BJ (cell line): ENCODE data around the gene WFIKKN1. TPM values are rescaled to one million over a fixed set of nuclear protein-coding genes. Genes with fewer than 3 reads are reported as not detected.

Experiments
- CTCF ChIA-PET: fragments of 350-600 bp; formaldehyde crosslinking; extraction: SDS; loops from one replicate; lab custom pipeline; 2021; ENCODE audit warnings: antibody characterized with exemption, inconsistent platforms; lab: Yijun Ruan, JAX
- POLR2A ChIA-PET: fragments of 300-600 bp; sonication (Branson Sonifier 250); formaldehyde crosslinking; extraction: SDS; loops from one replicate; lab custom pipeline; 2021; ENCODE audit warnings: antibody characterized with exemption; lab: Charles Lee
- DNase-seq: peaks from one replicate; pipeline ENCODE4 v3.0.0-alpha.2; 2011; ENCODE audit warnings: low read depth
- H3K27me3 ChIP-seq: 2 replicates; pipeline ENCODE4 v1.6.0; 2011; ENCODE audit warnings: low read length; ENCODE audit not compliant: control insufficient read depth, insufficient read depth
- H3K36me3 ChIP-seq: 2 replicates; pipeline ENCODE4 v1.5.1; 2011; ENCODE audit warnings: low read length; ENCODE audit not compliant: control insufficient read depth, insufficient read depth
- H3K4me3 ChIP-seq: 2 replicates; pipeline ENCODE4 v1.5.1; 2011; ENCODE audit warnings: low read depth, mild to moderate bottlenecking, control low read depth, low read length
- CTCF ChIP-seq: IDR thresholded peaks from 2 replicates; pipeline ENCODE4 v1.5.1; 2011; ENCODE audit warnings: low read depth, mild to moderate bottlenecking, control low read depth, inconsistent platforms, low read length, moderate library complexity; ENCODE audit not compliant: insufficient read depth
- polyA plus RNA-seq: library from polyadenylated mRNA; depleted of rRNA; stranded (reverse); fragments of >200 nt; gene quantifications from 2 replicates; pipeline ENCODE4 v1.2.3, GENCODE V29; 2011; rRNA removed

Gene WFIKKN1
- polyA plus RNA-seq, 1 experiment: not detected

GRCh38 chr16:681746-682427 is 51.1 kb downstream of the WFIKKN1 start:
- Histone ChIP-seq H3K4me3 (no peak overlapping the region), H3K27me3 (no peaks in the 10 kb centered on the region), H3K36me3 (peaks cover 23% of the 10 kb centered on the region)
- no peak for TF ChIP-seq CTCF
- ChIA-PET CTCF (interaction anchor here (1.4 to 4.5 kb wide), 2 partner anchors 14 to 38 kb away, joined by 4 to 20 read pairs; partner anchors contain the start of gene RHOT2), POLR2A (no interaction called here)
- DNase-seq: no peak

DNA sequence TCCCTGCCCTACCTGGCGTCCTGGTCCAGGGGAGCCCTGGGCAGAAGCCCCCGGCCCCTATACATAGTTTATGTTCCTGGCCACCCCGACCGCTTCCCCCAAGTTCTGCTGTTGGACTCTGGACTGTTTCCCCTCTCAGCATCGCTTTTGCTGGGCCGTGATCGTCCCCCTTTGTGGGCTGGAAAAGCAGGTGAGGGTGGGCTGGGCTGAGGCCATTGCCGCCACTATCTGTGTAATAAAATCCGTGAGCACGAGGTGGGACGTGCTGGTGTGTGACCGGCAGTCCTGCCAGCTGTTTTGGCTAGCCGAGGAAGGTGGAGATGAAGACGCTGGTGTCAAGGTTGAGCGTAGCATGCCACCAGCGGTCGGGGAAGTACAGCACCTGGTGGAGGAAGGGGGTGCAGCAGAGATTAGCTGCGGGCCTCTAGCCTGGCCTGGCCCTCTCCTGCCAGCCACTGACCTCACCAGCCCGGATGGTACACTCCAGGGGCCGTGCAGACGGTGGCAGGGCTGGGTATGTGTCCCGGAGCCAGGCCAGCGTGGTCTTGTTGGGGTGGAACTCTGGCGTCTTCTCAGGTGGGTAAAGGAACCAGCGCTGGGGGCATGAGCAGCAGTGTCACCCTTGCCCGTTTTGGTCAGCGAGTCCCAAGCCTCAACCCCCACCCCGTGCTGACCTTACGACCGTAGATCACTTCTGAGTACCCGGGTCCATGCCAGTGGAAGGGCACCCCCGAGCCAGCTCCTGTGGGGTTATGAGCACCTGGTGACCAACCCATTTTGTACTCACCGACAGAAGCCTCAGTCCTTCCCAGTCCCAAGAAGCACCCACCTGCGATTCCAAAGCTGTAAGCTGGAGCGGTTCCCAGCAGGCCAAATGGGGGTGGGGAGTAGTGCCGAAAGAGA is 52.0 kb downstream of the WFIKKN1 start:
- Histone ChIP-seq H3K4me3 (no peak overlapping the region; the same call in 1 of the 2 replicates), H3K36me3 (peaks cover 23% of the 10 kb centered on the region), H3K27me3 (no peaks in the 10 kb centered on the region)
- CTCF ChIA-PET: interaction anchor here (4.5 kb wide), 1 partner anchor 15 kb away, joined by 20 read pairs; the partner anchor contains the start of gene RHOT2
- TF ChIP-seq CTCF: no peak
- POLR2A ChIA-PET: no interaction called here
- DNase-seq: no peak

DNA sequence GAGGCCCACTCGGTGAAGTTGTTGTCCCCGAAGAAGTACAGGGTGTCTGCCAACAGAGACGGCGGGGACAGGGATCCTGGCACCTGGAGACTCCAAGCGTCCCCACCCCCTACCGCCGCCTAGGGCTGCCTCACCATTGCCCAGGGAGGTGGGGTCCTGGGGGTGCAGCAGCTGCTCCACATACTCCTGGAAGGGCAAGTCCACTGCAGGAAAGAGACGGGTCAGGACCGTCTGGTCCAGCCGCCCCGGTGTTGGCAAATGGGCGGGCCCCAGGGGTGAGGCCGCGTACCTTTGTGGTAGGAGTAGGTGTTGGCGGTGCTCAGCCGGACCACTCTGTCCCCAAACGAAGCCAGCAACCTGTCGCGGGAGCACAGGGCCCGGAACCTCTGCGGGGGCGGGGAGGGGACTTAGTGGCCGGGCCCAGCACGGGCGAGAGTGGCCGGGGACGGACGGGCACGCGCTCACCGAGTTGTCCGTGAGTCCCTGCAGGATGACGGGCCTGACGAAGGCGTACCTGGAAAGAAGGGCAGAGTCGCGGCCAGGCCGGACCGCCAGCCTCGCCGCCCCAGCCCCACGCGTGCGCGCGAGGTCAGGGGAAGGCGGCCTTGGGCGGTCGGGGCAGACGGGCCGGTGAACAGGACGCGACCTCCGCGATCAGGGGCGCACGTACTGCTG is 52.7 kb downstream of the WFIKKN1 start:
- Histone ChIP-seq H3K36me3 (peaks cover 23% of the 10 kb centered on the region), H3K27me3 (no peaks in the 10 kb centered on the region), H3K4me3 (peak overlapping the region; percentile 55)
- no peak for DNase-seq
- TF ChIP-seq CTCF: no peak
- POLR2A ChIA-PET: no interaction called here
- CTCF ChIA-PET: interaction anchor here (1.0 kb wide), 1 partner anchor 26 kb away, joined by 3 read pairs; no protein-coding TSS in a partner anchor

Other genes starting within 250 kb of the WFIKKN1 start
- 65.2 and 131 TPM in 2 replicates for gene PGAP6, start 249.0 kb upstream of the WFIKKN1 start, polyA plus RNA-seq
- gene NME4, start 233.8 kb upstream of the WFIKKN1 start, polyA plus RNA-seq: 227 and 290 TPM in 2 replicates
- gene DECR2, start 229.1 kb upstream of the WFIKKN1 start, polyA plus RNA-seq: 14.7 and 23.6 TPM in 2 replicates
- 8.6 and 13.3 TPM in 2 replicates for gene RAB11FIP3, start 205.3 kb upstream of the WFIKKN1 start, polyA plus RNA-seq
- 8.4 and 12.9 TPM in 2 replicates for gene CAPN15, start 103.3 kb upstream of the WFIKKN1 start, polyA plus RNA-seq
- gene PRR35, start 70.6 kb upstream of the WFIKKN1 start, polyA plus RNA-seq: not detected in 2 replicates
- 0.31 and 0.66 TPM in 2 replicates for gene NHLRC4, start 64.0 kb upstream of the WFIKKN1 start, polyA plus RNA-seq
- gene PIGQ, start 61.0 kb upstream of the WFIKKN1 start, polyA plus RNA-seq: 15.4 and 26.6 TPM in 2 replicates
- 6.5 and 7.6 TPM in 2 replicates for gene RAB40C, start 40.9 kb upstream of the WFIKKN1 start, polyA plus RNA-seq
- gene METTL26, start 5.3 kb downstream of the WFIKKN1 start, polyA plus RNA-seq: 77.2 and 105 TPM in 2 replicates
- gene MCRIP2, start 10.8 kb downstream of the WFIKKN1 start, polyA plus RNA-seq: 10.6 and 16.5 TPM in 2 replicates
- gene WDR90, start 18.4 kb downstream of the WFIKKN1 start, polyA plus RNA-seq: 6.2 and 10.0 TPM in 2 replicates
- gene RHOT2, start 37.1 kb downstream of the WFIKKN1 start, polyA plus RNA-seq: 37.1 and 81.7 TPM in 2 replicates
- 0.74 and 1.3 TPM in 2 replicates for gene RHBDL1, start 44.7 kb downstream of the WFIKKN1 start, polyA plus RNA-seq
- gene STUB1, start 49.4 kb downstream of the WFIKKN1 start, polyA plus RNA-seq: 75.9 and 148 TPM in 2 replicates
- gene JMJD8, start 53.3 kb downstream of the WFIKKN1 start, polyA plus RNA-seq: 54.8 and 91.8 TPM in 2 replicates
- 2.2 and 3.7 TPM in 2 replicates for gene WDR24, start 59.4 kb downstream of the WFIKKN1 start, polyA plus RNA-seq
- gene FBXL16, start 74.8 kb downstream of the WFIKKN1 start, polyA plus RNA-seq: 0.32 and 0.67 TPM in 2 replicates
- gene METRN, start 84.1 kb downstream of the WFIKKN1 start, polyA plus RNA-seq: 33.7 and 40.3 TPM in 2 replicates
- 7.7 and 10.7 TPM in 2 replicates for gene ANTKMT, start 90.2 kb downstream of the WFIKKN1 start, polyA plus RNA-seq
- gene CCDC78, start 95.5 kb downstream of the WFIKKN1 start, polyA plus RNA-seq: 0.77 and 2.4 TPM in 2 replicates
- 4.3 and 7.0 TPM in 2 replicates for gene HAGHL, start 96.1 kb downstream of the WFIKKN1 start, polyA plus RNA-seq
- gene CIAO3, start 110.0 kb downstream of the WFIKKN1 start, polyA plus RNA-seq: 16.1 and 23.1 TPM in 2 replicates
- 0.25 and 0.67 TPM in 2 replicates for gene MSLN, start 129.7 kb downstream of the WFIKKN1 start, polyA plus RNA-seq
- gene RPUSD1, start 157.4 kb downstream of the WFIKKN1 start, polyA plus RNA-seq: 13.7 and 24.7 TPM in 2 replicates
- gene CHTF18, start 157.6 kb downstream of the WFIKKN1 start, polyA plus RNA-seq: 2.6 and 6.1 TPM in 2 replicates
- not detected in 2 replicates for gene GNG13, start 169.7 kb downstream of the WFIKKN1 start, polyA plus RNA-seq